ENCODE measurements around the gene SNX30.

DNA sequence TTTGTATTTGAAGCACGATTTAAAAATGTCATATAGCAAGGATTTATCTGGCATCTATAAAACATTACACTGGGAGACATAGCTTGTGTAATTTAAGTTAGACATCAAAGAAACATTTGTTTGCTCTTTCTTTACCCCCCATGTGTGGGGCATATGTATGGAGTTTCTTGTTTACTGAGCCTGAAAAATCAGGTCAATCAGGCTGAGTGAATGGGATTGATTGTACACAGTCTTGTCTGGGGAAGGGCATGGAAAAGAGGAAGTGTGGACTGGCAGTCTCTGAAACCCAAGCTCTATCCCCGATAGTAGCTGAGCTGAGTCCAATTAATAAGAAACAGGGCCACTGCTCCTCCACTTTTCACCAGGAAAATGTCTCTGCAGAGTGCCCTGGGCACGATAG, 90.7 kb downstream of the SNX30 start:
- TF ChIP-seq, protein P1, sequence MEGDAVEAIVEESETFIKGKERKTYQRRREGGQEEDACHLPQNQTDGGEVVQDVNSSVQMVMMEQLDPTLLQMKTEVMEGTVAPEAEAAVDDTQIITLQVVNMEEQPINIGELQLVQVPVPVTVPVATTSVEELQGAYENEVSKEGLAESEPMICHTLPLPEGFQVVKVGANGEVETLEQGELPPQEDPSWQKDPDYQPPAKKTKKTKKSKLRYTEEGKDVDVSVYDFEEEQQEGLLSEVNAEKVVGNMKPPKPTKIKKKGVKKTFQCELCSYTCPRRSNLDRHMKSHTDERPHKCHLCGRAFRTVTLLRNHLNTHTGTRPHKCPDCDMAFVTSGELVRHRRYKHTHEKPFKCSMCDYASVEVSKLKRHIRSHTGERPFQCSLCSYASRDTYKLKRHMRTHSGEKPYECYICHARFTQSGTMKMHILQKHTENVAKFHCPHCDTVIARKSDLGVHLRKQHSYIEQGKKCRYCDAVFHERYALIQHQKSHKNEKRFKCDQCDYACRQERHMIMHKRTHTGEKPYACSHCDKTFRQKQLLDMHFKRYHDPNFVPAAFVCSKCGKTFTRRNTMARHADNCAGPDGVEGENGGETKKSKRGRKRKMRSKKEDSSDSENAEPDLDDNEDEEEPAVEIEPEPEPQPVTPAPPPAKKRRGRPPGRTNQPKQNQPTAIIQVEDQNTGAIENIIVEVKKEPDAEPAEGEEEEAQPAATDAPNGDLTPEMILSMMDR (IDR thresholded peaks at IDR 0.05; ENCODE audit: low read length), result no peak
- no peak for TF ChIP-seq EZH2 (IDR thresholded peaks at IDR 0.05; ENCODE audit: borderline replicate concordance, low read length)
